Measurements from ENCODE around the gene TFIP11. TPM values are rescaled to one million over a fixed set of nuclear protein-coding genes. Genes with fewer than 3 reads are reported as not detected.

TFIP11 gene
- total RNA-seq, 4 donors from 2014 or later = 6.1 to 32.5 (median 18.1) TPM

GRCh38 chr22:26445577-26446275 lies 66.5 kb downstream of the TFIP11 start:
- Histone ChIP-seq H3K4me1 (no peaks in the 10 kb centered on the region), H3K9me3 (no peaks in the 10 kb centered on the region), H3K27ac (no peak overlapping the region), H3K36me3 (no peaks in the 10 kb centered on the region), H3K4me3 (no peak overlapping the region), H3K27me3 (no peaks in the 10 kb centered on the region)
- DNase-seq = no peak
- intact Hi-C loops (cut with DNase I; ENCODE audit: low total_unique reads) = no loop called here
- TF ChIP-seq, protein P1, sequence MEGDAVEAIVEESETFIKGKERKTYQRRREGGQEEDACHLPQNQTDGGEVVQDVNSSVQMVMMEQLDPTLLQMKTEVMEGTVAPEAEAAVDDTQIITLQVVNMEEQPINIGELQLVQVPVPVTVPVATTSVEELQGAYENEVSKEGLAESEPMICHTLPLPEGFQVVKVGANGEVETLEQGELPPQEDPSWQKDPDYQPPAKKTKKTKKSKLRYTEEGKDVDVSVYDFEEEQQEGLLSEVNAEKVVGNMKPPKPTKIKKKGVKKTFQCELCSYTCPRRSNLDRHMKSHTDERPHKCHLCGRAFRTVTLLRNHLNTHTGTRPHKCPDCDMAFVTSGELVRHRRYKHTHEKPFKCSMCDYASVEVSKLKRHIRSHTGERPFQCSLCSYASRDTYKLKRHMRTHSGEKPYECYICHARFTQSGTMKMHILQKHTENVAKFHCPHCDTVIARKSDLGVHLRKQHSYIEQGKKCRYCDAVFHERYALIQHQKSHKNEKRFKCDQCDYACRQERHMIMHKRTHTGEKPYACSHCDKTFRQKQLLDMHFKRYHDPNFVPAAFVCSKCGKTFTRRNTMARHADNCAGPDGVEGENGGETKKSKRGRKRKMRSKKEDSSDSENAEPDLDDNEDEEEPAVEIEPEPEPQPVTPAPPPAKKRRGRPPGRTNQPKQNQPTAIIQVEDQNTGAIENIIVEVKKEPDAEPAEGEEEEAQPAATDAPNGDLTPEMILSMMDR (IDR thresholded peaks at IDR 0.05) = no peak
- no peak for TF ChIP-seq POLR2A (IDR thresholded peaks at IDR 0.05)

GRCh38 chr22:26444777-26445176 lies 67.5 kb downstream of the TFIP11 start:
- no peak for DNase-seq
- intact Hi-C loops (cut with DNase I; ENCODE audit: low total_unique reads) = no loop called here
- no peak for TF ChIP-seq POLR2A (IDR thresholded peaks at IDR 0.05)
- TF ChIP-seq, protein P1 (IDR thresholded peaks at IDR 0.05) = no peak

DNA sequence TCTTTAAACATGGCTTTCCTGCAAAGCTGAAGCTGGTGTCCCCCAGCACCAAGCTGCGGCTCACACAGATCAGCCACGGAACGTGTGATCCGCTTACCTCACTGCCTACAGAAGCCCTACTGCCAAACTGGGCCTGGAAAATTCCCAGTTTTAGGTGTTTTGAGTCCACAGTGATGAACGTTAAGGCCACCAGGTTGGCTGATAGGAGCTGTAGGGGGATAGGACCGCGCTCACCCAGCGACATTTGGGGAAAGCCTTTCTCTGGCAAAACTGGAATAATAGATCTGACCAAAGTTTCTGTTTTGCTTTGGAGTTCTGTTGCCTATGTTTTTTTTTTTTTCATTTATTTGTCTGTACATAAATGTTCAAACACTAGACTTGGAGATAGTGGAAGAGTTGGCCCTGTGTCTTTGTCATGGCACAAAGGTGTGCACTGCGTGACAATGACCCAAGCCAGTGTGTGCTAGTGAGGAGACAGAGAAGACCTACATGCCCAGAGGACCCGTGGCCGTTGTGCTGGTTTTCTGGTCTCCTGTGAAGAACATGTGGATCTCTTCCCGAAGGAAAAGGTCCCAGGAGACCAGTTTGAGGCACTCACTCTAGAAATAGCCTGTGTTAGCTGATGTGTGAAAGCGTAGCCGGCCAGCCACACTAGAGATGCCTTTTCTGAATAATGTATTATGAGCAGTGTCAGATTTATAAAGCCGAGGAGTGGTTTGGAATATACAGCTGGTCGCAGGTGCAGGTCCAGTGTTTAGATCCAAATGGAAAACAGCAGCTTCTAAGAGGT lies 68.2 kb downstream of the TFIP11 start:
- H3K27ac ChIP-seq = no peak overlapping the region
- no peak overlapping the region for H3K4me3 ChIP-seq
- TF ChIP-seq, protein P1 (IDR thresholded peaks at IDR 0.05) = no peak
- TF ChIP-seq POLR2A (IDR thresholded peaks at IDR 0.05) = no peak
- DNase-seq = no peak
- intact Hi-C loops (cut with DNase I; ENCODE audit: low total_unique reads) = no loop called here
- H3K9me3 ChIP-seq = no peaks in the 10 kb centered on the region
- H3K4me1 ChIP-seq = no peaks in the 10 kb centered on the region
- no peaks in the 10 kb centered on the region for H3K27me3 ChIP-seq
- no peaks in the 10 kb centered on the region for H3K36me3 ChIP-seq

More at GRCh38 chr22:26444777-26445176, 67.5 kb downstream of the TFIP11 start:
- Histone ChIP-seq H3K27me3 (no peaks in the 10 kb centered on the region), H3K36me3 (no peaks in the 10 kb centered on the region), H3K9me3 (no peaks in the 10 kb centered on the region), H3K4me1 (no peaks in the 10 kb centered on the region), H3K4me3 (no peak overlapping the region), H3K27ac (no peak overlapping the region)

- Histone ChIP-seq H3K4me1 (no peaks in the 10 kb centered on the region), H3K27ac (no peak overlapping the region), H3K36me3 (no peaks in the 10 kb centered on the region), H3K4me3 (no peak overlapping the region), H3K9me3 (no peaks in the 10 kb centered on the region), H3K27me3 (no peaks in the 10 kb centered on the region)
- TF ChIP-seq POLR2A (IDR thresholded peaks at IDR 0.05) = no peak
- TF ChIP-seq, protein P1 (IDR thresholded peaks at IDR 0.05) = no peak
- intact Hi-C loops (cut with DNase I; ENCODE audit: low total_unique reads) = no loop called here
- DNase-seq = no peak
Measured at GRCh38 chr22:26442086-26442756, 70.1 kb downstream of the TFIP11 start.

MicroRNAs encoded within 50 kb of the gene (microRNA counts, 767-probe panel; counts per million panel counts)
- 0 counts per million in 2 donors for microRNA hsa-miR-548j

Small RNAs within 50 kb of the gene (microRNA-seq; reads per million reads assigned to microRNA genes)
- gene MIR548J (ENCODE audit: borderline microRNAs expressed, borderline replicate concordance) = not detected

Small RNAs within 50 kb of the gene (small RNA-seq; reads per million reads assigned to genes)
- gene MIR548J = not detected

Other genes with a start within 250 kb of the TFIP11 start
- gene ASPHD2, start 83.2 kb downstream of the TFIP11 start, total RNA-seq = 1 to 10 TPM in 1 of 4 donors, under 1 TPM in 1, not detected in 2; 0.83 to 1.8 TPM
- 10 to 100 TPM; 23.5 to 65.6 (median 43.5) TPM for gene HPS4, start 28.7 kb downstream of the TFIP11 start, total RNA-seq
- 10 to 100 TPM in 2 of 4 donors, 1 to 10 TPM in 2; 5.3 to 20.1 (median 13.9) TPM for gene SRRD, start 28.6 kb downstream of the TFIP11 start, total RNA-seq
- 10 to 100 TPM; 32.4 to 71.5 (median 43.8) TPM for gene TPST2, start 77.7 kb upstream of the TFIP11 start, total RNA-seq
- gene CRYBB1, start 105.6 kb upstream of the TFIP11 start, total RNA-seq = 1 to 10 TPM in 1 of 4 donors, under 1 TPM in 1, not detected in 2; 0.55 to 4.1 TPM
- not detected for gene CRYBA4, start 109.5 kb upstream of the TFIP11 start, total RNA-seq
- 1 to 10 TPM in 3 of 4 donors, under 1 TPM in 1; 0.51 to 5.3 (median 3.1) TPM for gene MIAT, start 145.1 kb upstream of the TFIP11 start, total RNA-seq